ENCODE measurements around the gene PTGER3. TPM values are rescaled to one million over a fixed set of nuclear protein-coding genes. Genes with fewer than 3 reads are reported as not detected.

Gene PTGER3
- polyA plus RNA-seq, 1 donor (not counting 4 experiments of a cell fraction or from before 2014, with no cell fraction given), result 0.04 TPM

GRCh38 chr1:71080739-71081696 lies 33.4 kb upstream of the PTGER3 start, which contains the start of gene ZRANB2:
Gene ZRANB2 (minus strand): TSS chr1:71081035. CDS start chr1:71080995, 40 bp downstream.
- Histone ChIP-seq H3K4me2 (ENCODE audit: control insufficient read depth, extremely low read depth, insufficient read depth, low read depth, low read length) (peak within 1 kb of the TSS; percentile 88), H3K4me3 (ENCODE audit: control insufficient read depth in 2 of 3, extremely low read depth in 1 of 3, insufficient read depth in 2 of 3, low read depth in 1 of 3, low read length in 3 of 3) (peak within 1 kb of the TSS; percentile 68 to 77 (median 68)), H3K4me1 (ENCODE audit: control insufficient read depth, extremely low read depth, insufficient read depth, low read length) (peaks cover 5% of the 10 kb centered on the region), H3K27ac (ENCODE audit: control insufficient read depth, insufficient read depth, low read length) (peak within 1 kb of the TSS; percentile 97), H4K20me1 (ENCODE audit: control insufficient read depth, extremely low read depth, insufficient read depth, low read length) (peaks cover 9% of the 10 kb centered on the region), H3K9ac (ENCODE audit: control insufficient read depth, extremely low read depth, insufficient read depth, low read length) (peak within 1 kb of the TSS; percentile 99), H2AFZ (ENCODE audit: control insufficient read depth, low read length) (peak within 1 kb of the TSS; percentile 99), H3K79me2 (ENCODE audit: control insufficient read depth, insufficient read depth, low read length) (peaks cover 47% of the 10 kb centered on the region), H3K9me3 (ENCODE audit: control insufficient read depth, low read depth, low read length) (no peaks in the 10 kb centered on the region), H3K9me1 (ENCODE audit: control insufficient read depth, extremely low read depth, insufficient read depth, low read length) (no peaks in the 10 kb centered on the region), H3K27me3 (ENCODE audit: control insufficient read depth, extremely low read depth, insufficient read depth, low read length) (no peaks in the 10 kb centered on the region), H3K36me3 (ENCODE audit: control insufficient read depth in 2 of 2, extremely low read depth in 1 of 2, insufficient read depth in 2 of 2, low read length in 2 of 2) (peaks cover 4 to 6% of the 10 kb centered on the region in 2 experiments)
- peak; percentile 85 for DNase-seq (ENCODE audit: low read depth, low spot score)
- FAIRE-seq, result peak; percentile 85
- dilution Hi-C loops (cut with MboI; ENCODE audit: extremely low pct_ligation_motif_present, low sequenced_read_pairs), result no loop called here
- TF ChIP-seq CTCF (optimal IDR thresholded peaks at IDR 0.05 in 1 of 3, IDR thresholded peaks at IDR 0.05 in 1 of 3, conservative IDR thresholded peaks at IDR 0.05 in 1 of 3; ENCODE audit: extremely low read depth in 1 of 3, insufficient read depth in 2 of 3, low read length in 3 of 3), result peak; percentile 69 to 81 (median 70)
- no peak for TF ChIP-seq EZH2 (IDR thresholded peaks at IDR 0.05; ENCODE audit: low read length)

- TF ChIP-seq EZH2 (IDR thresholded peaks at IDR 0.05; ENCODE audit: low read length) (no peak), CTCF (optimal IDR thresholded peaks at IDR 0.05 in 1 of 3, IDR thresholded peaks at IDR 0.05 in 1 of 3, conservative IDR thresholded peaks at IDR 0.05 in 1 of 3; ENCODE audit: extremely low read depth in 1 of 3, insufficient read depth in 2 of 3, low read length in 3 of 3) (no peak)
- H3K27me3 ChIP-seq (ENCODE audit: control insufficient read depth, extremely low read depth, insufficient read depth, low read length), result no peaks in the 10 kb centered on the region
- peaks cover 54% of the 10 kb centered on the region for H3K79me2 ChIP-seq (ENCODE audit: control insufficient read depth, insufficient read depth, low read length)
- H3K4me2 ChIP-seq (ENCODE audit: control insufficient read depth, extremely low read depth, insufficient read depth, low read depth, low read length), result peak overlapping the region; percentile 48
- H3K9ac ChIP-seq (ENCODE audit: control insufficient read depth, extremely low read depth, insufficient read depth, low read length), result peak overlapping the region; percentile 99
- H3K4me1 ChIP-seq (ENCODE audit: control insufficient read depth, extremely low read depth, insufficient read depth, low read length), result peaks cover 4% of the 10 kb centered on the region
- dilution Hi-C loops (cut with MboI; ENCODE audit: extremely low pct_ligation_motif_present, low sequenced_read_pairs), result no loop called here
- peaks cover 9% of the 10 kb centered on the region for H4K20me1 ChIP-seq (ENCODE audit: control insufficient read depth, extremely low read depth, insufficient read depth, low read length)
- H3K27ac ChIP-seq (ENCODE audit: control insufficient read depth, insufficient read depth, low read length), result peak overlapping the region; percentile 97
- FAIRE-seq (no peak), DNase-seq (ENCODE audit: low read depth, low spot score) (no peak)
- peak overlapping the region; percentile 99 for H2AFZ ChIP-seq (ENCODE audit: control insufficient read depth, low read length)
- H3K9me1 ChIP-seq (ENCODE audit: control insufficient read depth, extremely low read depth, insufficient read depth, low read length), result no peaks in the 10 kb centered on the region
- peak overlapping the region; percentile 68 to 77 (median 68) for H3K4me3 ChIP-seq (ENCODE audit: control insufficient read depth in 2 of 3, extremely low read depth in 1 of 3, insufficient read depth in 2 of 3, low read depth in 1 of 3, low read length in 3 of 3)
- no peaks in the 10 kb centered on the region for H3K9me3 ChIP-seq (ENCODE audit: control insufficient read depth, low read depth, low read length)
- peaks cover 9% of the 10 kb centered on the region in 2 experiments for H3K36me3 ChIP-seq (ENCODE audit: control insufficient read depth in 2 of 2, extremely low read depth in 1 of 2, insufficient read depth in 2 of 2, low read length in 2 of 2)
Observed at GRCh38 chr1:71080230-71080738, 32.7 kb upstream of the PTGER3 start.
